ENCODE measurements around the gene MBOAT7.

Gene MBOAT7

GRCh38 chr19:54168174-54168917 lies 21.0 kb downstream of the MBOAT7 start:
- H3K27ac ChIP-seq = no peak overlapping the region
- no peak overlapping the region for H3K4me3 ChIP-seq
- peak; percentile 77 for TF ChIP-seq CTCF (IDR thresholded peaks at IDR 0.05)
- DNase-seq (ENCODE audit: low spot score) = peak; percentile 88

- Histone ChIP-seq H3K4me3 (no peak overlapping the region), H3K27ac (no peak overlapping the region)
- TF ChIP-seq CTCF (IDR thresholded peaks at IDR 0.05) = no peak
- DNase-seq (ENCODE audit: low spot score) = no peak
These were observed 24.2 kb downstream of the MBOAT7 start for GRCh38 chr19:54165222-54165621.

GRCh38 chr19:54164369-54165068 lies 24.9 kb downstream of the MBOAT7 start:
- H3K4me3 ChIP-seq = peak overlapping the region; percentile 51
- DNase-seq (ENCODE audit: low spot score) = no peak
- no peak for TF ChIP-seq CTCF (IDR thresholded peaks at IDR 0.05)
- H3K27ac ChIP-seq = no peak overlapping the region

GRCh38 chr19:54162884-54163283 lies 26.5 kb downstream of the MBOAT7 start:
- TF ChIP-seq CTCF (IDR thresholded peaks at IDR 0.05) = no peak
- DNase-seq (ENCODE audit: low spot score) = no peak
- H3K4me3 ChIP-seq = peak overlapping the region; percentile 57
- no peak overlapping the region for H3K27ac ChIP-seq

GRCh38 chr19:54162241-54162805 lies 27.1 kb downstream of the MBOAT7 start:
- H3K27ac ChIP-seq = no peak overlapping the region

GRCh38 chr19:54160854-54161253 lies 28.5 kb downstream of the MBOAT7 start:
- no peak for TF ChIP-seq CTCF (IDR thresholded peaks at IDR 0.05)
- Histone ChIP-seq H3K4me3 (peak overlapping the region; percentile 66), H3K27ac (peak overlapping the region in 1 of 2 donors; percentile 85)
- DNase-seq (ENCODE audit: low spot score) = no peak

More at GRCh38 chr19:54162241-54162805, 27.1 kb downstream of the MBOAT7 start:
- no peak for TF ChIP-seq CTCF (IDR thresholded peaks at IDR 0.05)
- peak; percentile 88 for DNase-seq (ENCODE audit: low spot score)
- peak overlapping the region; percentile 57 for H3K4me3 ChIP-seq

All from coronary artery (tissue), 2 donors.